ENCODE data around the gene EDNRB.

DNA sequence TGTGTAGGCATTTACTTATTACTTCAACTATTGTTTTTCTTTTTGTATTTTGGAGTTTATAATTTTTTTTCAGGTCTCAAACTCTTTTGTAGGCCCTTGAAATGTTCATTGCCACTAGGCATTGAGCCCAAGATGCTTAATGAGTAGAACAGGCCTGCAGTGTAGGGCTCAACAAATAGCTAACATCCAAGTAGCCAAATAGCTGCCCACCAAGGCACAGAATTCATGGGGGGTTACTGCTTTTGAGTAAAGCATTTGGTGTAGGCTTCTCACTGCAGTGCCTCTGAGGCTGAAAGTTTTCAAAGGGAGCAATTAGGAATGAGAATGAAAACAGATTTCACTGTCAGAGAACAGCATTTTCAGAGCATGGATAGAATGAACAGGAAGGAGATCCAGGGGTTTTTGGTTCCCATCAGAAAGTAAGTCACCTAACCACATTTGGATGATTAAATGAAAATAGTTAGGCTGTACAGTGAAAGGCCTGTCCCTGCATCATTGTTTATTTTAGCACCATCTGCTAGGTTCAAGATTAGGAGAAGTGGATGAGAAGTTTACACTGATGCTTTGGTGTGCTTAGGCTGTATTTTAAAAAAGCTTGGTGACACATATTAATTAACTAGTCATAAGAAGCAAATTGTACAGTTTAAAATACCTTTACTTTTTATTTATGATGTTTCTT, 61.0 kb downstream of the EDNRB start:
- TF ChIP-seq, protein P1, sequence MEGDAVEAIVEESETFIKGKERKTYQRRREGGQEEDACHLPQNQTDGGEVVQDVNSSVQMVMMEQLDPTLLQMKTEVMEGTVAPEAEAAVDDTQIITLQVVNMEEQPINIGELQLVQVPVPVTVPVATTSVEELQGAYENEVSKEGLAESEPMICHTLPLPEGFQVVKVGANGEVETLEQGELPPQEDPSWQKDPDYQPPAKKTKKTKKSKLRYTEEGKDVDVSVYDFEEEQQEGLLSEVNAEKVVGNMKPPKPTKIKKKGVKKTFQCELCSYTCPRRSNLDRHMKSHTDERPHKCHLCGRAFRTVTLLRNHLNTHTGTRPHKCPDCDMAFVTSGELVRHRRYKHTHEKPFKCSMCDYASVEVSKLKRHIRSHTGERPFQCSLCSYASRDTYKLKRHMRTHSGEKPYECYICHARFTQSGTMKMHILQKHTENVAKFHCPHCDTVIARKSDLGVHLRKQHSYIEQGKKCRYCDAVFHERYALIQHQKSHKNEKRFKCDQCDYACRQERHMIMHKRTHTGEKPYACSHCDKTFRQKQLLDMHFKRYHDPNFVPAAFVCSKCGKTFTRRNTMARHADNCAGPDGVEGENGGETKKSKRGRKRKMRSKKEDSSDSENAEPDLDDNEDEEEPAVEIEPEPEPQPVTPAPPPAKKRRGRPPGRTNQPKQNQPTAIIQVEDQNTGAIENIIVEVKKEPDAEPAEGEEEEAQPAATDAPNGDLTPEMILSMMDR (conservative IDR thresholded peaks at IDR 0.05; ENCODE audit: low read length), result no peak
- TF ChIP-seq EZH2phosphoT487 (IDR thresholded peaks at IDR 0.05; ENCODE audit: borderline replicate concordance), result no peak

Measured in Loucy (cell line).